ENCODE data around the gene ZNF652.
"Not testable (repeated sequence)": the region's sequence is repeated elsewhere in the genome, so short reads cannot be mapped to it uniquely, and the experiment has no call there.

ZNF652 gene

GRCh38 chr17:49316889-49317675, 45.0 kb downstream of the ZNF652 start:
- H3K9me3 Mint-ChIP-seq: no peaks in the 10 kb centered on the region
- H3K4me3 Mint-ChIP-seq: peak overlapping the region; percentile 0 to 8
- H3K4me1 Mint-ChIP-seq: peaks cover 30% of the 10 kb centered on the region
- DNase-seq: no peak
- H3K27ac Mint-ChIP-seq: no peak overlapping the region
- no peak for ATAC-seq
- H3K27me3 Mint-ChIP-seq: no peaks in the 10 kb centered on the region

GRCh38 chr17:49316258-49316570, 45.8 kb downstream of the ZNF652 start:
- Mint-ChIP-seq H3K27ac (no peak overlapping the region), H3K4me1 (peaks cover 30% of the 10 kb centered on the region), H3K9me3 (no peaks in the 10 kb centered on the region), H3K27me3 (no peaks in the 10 kb centered on the region), H3K4me3 (peak overlapping the region in 1 of 2 donors; percentile 56)
- no peak for ATAC-seq
- DNase-seq: no peak

GRCh38 chr17:49315551-49316257, 46.3 kb downstream of the ZNF652 start:
- Mint-ChIP-seq H3K4me3 (peak overlapping the region; percentile 35 to 56), H3K9me3 (no peaks in the 10 kb centered on the region), H3K27ac (peak overlapping the region in 1 of 2 donors; percentile 33), H3K27me3 (no peaks in the 10 kb centered on the region), H3K4me1 (peaks cover 25% of the 10 kb centered on the region)
- DNase-seq (peak; percentile 71 to 82), ATAC-seq (peak; percentile 100)

GRCh38 chr17:49312722-49313121, 49.3 kb downstream of the ZNF652 start:
- ATAC-seq (no peak), DNase-seq (no peak)
- Mint-ChIP-seq H3K4me3 (no peak overlapping the region), H3K9me3 (no peaks in the 10 kb centered on the region), H3K27me3 (no peaks in the 10 kb centered on the region), H3K27ac (no peak overlapping the region), H3K4me1 (peaks cover 23% of the 10 kb centered on the region)

GRCh38 chr17:49299996-49300395, 62.1 kb downstream of the ZNF652 start:
- H3K9me3 Mint-ChIP-seq: no peaks in the 10 kb centered on the region
- H3K27me3 Mint-ChIP-seq: no peaks in the 10 kb centered on the region
- ATAC-seq (no peak), DNase-seq (no peak)
- H3K27ac Mint-ChIP-seq: no peak overlapping the region
- H3K4me3 Mint-ChIP-seq: no peak overlapping the region
- H3K4me1 Mint-ChIP-seq: no peaks in the 10 kb centered on the region

- ATAC-seq (no peak), DNase-seq (no peak)
- Mint-ChIP-seq H3K4me1 (peaks cover 7% of the 10 kb centered on the region), H3K27me3 (no peaks in the 10 kb centered on the region), H3K27ac (peak overlapping the region in 1 of 2 donors; percentile 63), H3K9me3 (no peaks in the 10 kb centered on the region), H3K4me3 (no peak overlapping the region)
Measured at GRCh38 chr17:49298371-49298976, 63.6 kb downstream of the ZNF652 start.

GRCh38 chr17:49297141-49297540, 64.9 kb downstream of the ZNF652 start:
- no peak for DNase-seq
- ATAC-seq: no peak
- Mint-ChIP-seq H3K9me3 (no peaks in the 10 kb centered on the region), H3K27me3 (no peaks in the 10 kb centered on the region), H3K4me3 (no peak overlapping the region), H3K4me1 (peaks cover 7% of the 10 kb centered on the region), H3K27ac (no peak overlapping the region)

- DNase-seq (no peak), ATAC-seq (peak; percentile 46)
- no peaks in the 10 kb centered on the region for H3K9me3 Mint-ChIP-seq
- no peak overlapping the region for H3K4me3 Mint-ChIP-seq
- H3K27me3 Mint-ChIP-seq: no peaks in the 10 kb centered on the region
- H3K4me1 Mint-ChIP-seq: peaks cover 7% of the 10 kb centered on the region
- H3K27ac Mint-ChIP-seq: no peak overlapping the region
Measured at GRCh38 chr17:49294122-49294521, 67.9 kb downstream of the ZNF652 start.

GRCh38 chr17:49292901-49293300, 69.1 kb downstream of the ZNF652 start:
- no peak overlapping the region for H3K27ac Mint-ChIP-seq
- DNase-seq: no peak
- H3K27me3 Mint-ChIP-seq: no peaks in the 10 kb centered on the region
- no peak overlapping the region for H3K4me3 Mint-ChIP-seq
- no peaks in the 10 kb centered on the region for H3K9me3 Mint-ChIP-seq
- peaks cover 7% of the 10 kb centered on the region for H3K4me1 Mint-ChIP-seq
- ATAC-seq: peak; percentile 49

- no peaks in the 10 kb centered on the region for H3K9me3 Mint-ChIP-seq
- no peak for ATAC-seq
- H3K27ac Mint-ChIP-seq: no peak overlapping the region
- H3K4me3 Mint-ChIP-seq: no peak overlapping the region
- no peaks in the 10 kb centered on the region for H3K27me3 Mint-ChIP-seq
- DNase-seq: no peak
- H3K4me1 Mint-ChIP-seq: peaks cover 7% of the 10 kb centered on the region
Measured at GRCh38 chr17:49291929-49292328, 70.1 kb downstream of the ZNF652 start.

- no peak overlapping the region for H3K4me3 Mint-ChIP-seq
- no peaks in the 10 kb centered on the region for H3K27me3 Mint-ChIP-seq
- H3K9me3 Mint-ChIP-seq: no peaks in the 10 kb centered on the region
- DNase-seq (no peak), ATAC-seq (no peak)
- no peak overlapping the region for H3K27ac Mint-ChIP-seq
- peaks cover 7% of the 10 kb centered on the region for H3K4me1 Mint-ChIP-seq
Measured at GRCh38 chr17:49290690-49291359, 71.2 kb downstream of the ZNF652 start.

- Mint-ChIP-seq H3K4me3 (no peak overlapping the region), H3K4me1 (no peaks in the 10 kb centered on the region), H3K27ac (no peak overlapping the region), H3K27me3 (no peaks in the 10 kb centered on the region), H3K9me3 (no peaks in the 10 kb centered on the region)
- ATAC-seq: no peak
- no peak for DNase-seq
Measured at GRCh38 chr17:49288388-49288787, 73.7 kb downstream of the ZNF652 start.

- no peak overlapping the region for H3K27ac Mint-ChIP-seq
- no peak for DNase-seq
- ATAC-seq: no peak
- H3K4me3 Mint-ChIP-seq: no peak overlapping the region
- H3K9me3 Mint-ChIP-seq: no peaks in the 10 kb centered on the region
- no peaks in the 10 kb centered on the region for H3K27me3 Mint-ChIP-seq
- no peaks in the 10 kb centered on the region for H3K4me1 Mint-ChIP-seq
Measured at GRCh38 chr17:49287481-49287880, 74.6 kb downstream of the ZNF652 start.

- H3K4me3 Mint-ChIP-seq, H3K9me3 Mint-ChIP-seq, H3K4me1 Mint-ChIP-seq, H3K27ac Mint-ChIP-seq, DNase-seq, ATAC-seq, H3K27me3 Mint-ChIP-seq: not testable (repeated sequence)
Measured at GRCh38 chr17:49286261-49286973, 75.6 kb downstream of the ZNF652 start.

GRCh38 chr17:49285716-49286115, 76.3 kb downstream of the ZNF652 start:
- H3K4me1 Mint-ChIP-seq: no peaks in the 10 kb centered on the region
- H3K27ac Mint-ChIP-seq: peak overlapping the region in 1 of 2 donors; percentile 67
- H3K9me3 Mint-ChIP-seq: no peaks in the 10 kb centered on the region
- no peak for ATAC-seq
- DNase-seq: no peak
- H3K27me3 Mint-ChIP-seq: no peaks in the 10 kb centered on the region
- no peak overlapping the region for H3K4me3 Mint-ChIP-seq

Measured in stimulated activated naive CD8-positive, alpha-beta T cell treated with anti-CD3 and anti-CD28 coated beads, Interleukin-15, amount 100 ng/mL, for 72 hours (primary cell).